Stimulated activated naive CD8-positive, alpha-beta T cell treated with anti-CD3 and anti-CD28 coated beads, Interleukin-15, amount 100 ng/mL, for 72 hours (primary cell): Measurements from ENCODE around the gene PIGT.

ENCODE experiments used
- ATAC-seq: fragments of 150-1000 bp; cut with Tn5 transposase; 2 replicates; pipeline ENCODE4 v1.10.0; 2021; ENCODE audit warnings: mild to moderate bottlenecking, moderate library complexity
- DNase-seq, 2 donors: peaks; one replicate each; pipeline ENCODE4 v3.0.0; 2021 to 2022
- H3K27ac Mint-ChIP-seq, 2 donors: one replicate each; pipeline ENCODE4 v1.8.0; 2022; ENCODE audit warnings: mild to moderate bottlenecking in 2 of 2, mixed read lengths in 2 of 2, moderate library complexity in 2 of 2
- H3K27me3 Mint-ChIP-seq: one replicate; pipeline ENCODE4 v1.8.0; 2022; ENCODE audit warnings: mixed read lengths
- H3K4me1 Mint-ChIP-seq: one replicate; pipeline ENCODE4 v1.8.0; 2022; ENCODE audit warnings: mild to moderate bottlenecking, mixed read lengths
- H3K4me3 Mint-ChIP-seq, 2 donors: one replicate each; pipeline ENCODE4 v1.8.0; 2022; ENCODE audit warnings: mild to moderate bottlenecking in 2 of 2, mixed read lengths in 2 of 2, moderate library complexity in 1 of 2
- H3K9me3 Mint-ChIP-seq, 2 donors: one replicate each; pipeline ENCODE4 v1.8.0; 2022; ENCODE audit warnings: mixed read lengths in 2 of 2

The PIGT gene

GRCh38 chr20:45433976-45434375 lies 18.0 kb downstream of the PIGT start:
- Mint-ChIP-seq H3K9me3 (no peaks in the 10 kb centered on the region), H3K4me3 (no peak overlapping the region), H3K27ac (no peak overlapping the region), H3K4me1 (peaks cover 28% of the 10 kb centered on the region), H3K27me3 (no peaks in the 10 kb centered on the region)
- no peak for DNase-seq
- ATAC-seq: no peak

GRCh38 chr20:45436732-45437485 lies 21.0 kb downstream of the PIGT start:
- peak; percentile 87 for DNase-seq

DNA sequence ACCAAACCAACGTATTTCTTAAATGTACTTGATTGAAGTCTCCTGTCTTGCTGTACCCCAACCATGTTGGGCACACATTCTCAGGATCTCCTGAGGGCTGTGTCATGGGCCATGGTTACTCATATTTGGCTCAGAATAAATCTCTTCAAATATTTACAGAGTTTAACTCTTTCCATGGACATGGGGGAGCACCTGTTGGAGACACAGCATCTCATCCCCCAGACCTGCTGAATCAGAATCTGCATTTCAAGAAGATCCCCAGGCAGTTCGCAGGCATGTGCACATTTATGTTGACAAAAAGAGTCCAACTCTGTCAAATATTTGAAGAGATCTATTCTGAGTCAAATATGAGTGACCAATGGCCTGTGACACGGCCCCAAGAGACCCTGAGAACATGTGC lies 24.5 kb downstream of the PIGT start:
- H3K4me3 Mint-ChIP-seq: no peak overlapping the region
- no peak for DNase-seq
- no peak overlapping the region for H3K27ac Mint-ChIP-seq
- H3K4me1 Mint-ChIP-seq: peaks cover 23% of the 10 kb centered on the region
- no peaks in the 10 kb centered on the region for H3K9me3 Mint-ChIP-seq
- peaks cover 13% of the 10 kb centered on the region for H3K27me3 Mint-ChIP-seq
- ATAC-seq: no peak

More at GRCh38 chr20:45436732-45437485, 21.0 kb downstream of the PIGT start:
- no peaks in the 10 kb centered on the region for H3K27me3 Mint-ChIP-seq
- H3K9me3 Mint-ChIP-seq: no peaks in the 10 kb centered on the region
- H3K4me1 Mint-ChIP-seq: peaks cover 27% of the 10 kb centered on the region
- H3K4me3 Mint-ChIP-seq: peak overlapping the region; percentile 85 to 92
- peak overlapping the region; percentile 81 to 93 for H3K27ac Mint-ChIP-seq
- ATAC-seq: peak; percentile 99

DNA sequence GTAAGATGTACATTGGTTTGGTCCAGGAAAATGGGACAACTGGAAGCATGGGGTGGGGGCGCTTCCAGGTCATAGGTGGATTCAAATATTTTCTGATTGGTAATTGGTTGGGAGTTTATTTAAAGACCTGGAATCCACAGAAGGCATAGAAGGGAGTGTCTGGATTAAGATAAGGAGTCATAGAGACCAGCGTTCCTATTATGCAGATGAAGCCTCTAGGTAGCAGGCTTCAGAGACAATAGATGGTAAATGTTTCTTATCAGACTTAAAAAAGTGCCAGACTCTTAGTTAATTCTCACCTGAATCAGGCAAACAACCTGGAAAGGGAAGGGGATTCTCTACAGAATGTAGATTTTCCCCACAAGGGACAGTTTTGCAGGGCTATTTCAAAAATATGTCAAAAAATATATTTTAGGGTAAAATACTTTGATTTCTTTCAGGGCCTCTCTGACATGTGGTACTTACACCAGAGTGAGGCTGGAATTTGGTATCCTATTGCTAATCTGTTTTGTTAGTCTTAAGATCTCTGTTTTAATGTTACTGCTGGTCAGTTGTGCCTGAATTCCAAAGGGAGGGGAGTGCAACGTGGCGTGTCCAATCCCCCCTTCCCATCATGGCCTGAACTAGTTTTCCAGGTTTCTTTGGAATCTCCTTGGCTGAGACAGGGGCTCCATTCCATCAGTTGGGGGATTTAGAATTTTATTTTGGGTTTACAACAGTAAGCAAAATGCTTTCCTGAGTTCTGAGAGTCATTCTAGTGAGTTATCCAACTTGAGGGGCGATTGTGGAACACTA lies 25.1 kb downstream of the PIGT start:
- no peak for ATAC-seq
- Mint-ChIP-seq H3K27ac (no peak overlapping the region), H3K9me3 (no peaks in the 10 kb centered on the region), H3K27me3 (peaks cover 16% of the 10 kb centered on the region), H3K4me3 (no peak overlapping the region), H3K4me1 (peaks cover 23% of the 10 kb centered on the region)
- DNase-seq: no peak

GRCh38 chr20:45441746-45442145 lies 25.8 kb downstream of the PIGT start:
- H3K27ac Mint-ChIP-seq: peak overlapping the region in 1 of 2 donors; percentile 17

GRCh38 chr20:45444050-45444449 lies 28.1 kb downstream of the PIGT start:
- Mint-ChIP-seq H3K4me1 (peaks cover 15% of the 10 kb centered on the region), H3K27ac (no peak overlapping the region), H3K4me3 (no peak overlapping the region), H3K27me3 (peaks cover 16% of the 10 kb centered on the region), H3K9me3 (no peaks in the 10 kb centered on the region)
- DNase-seq (peak; percentile 25 to 54), ATAC-seq (peak; percentile 91)

More at GRCh38 chr20:45441746-45442145, 25.8 kb downstream of the PIGT start:
- Mint-ChIP-seq H3K4me1 (peaks cover 20% of the 10 kb centered on the region), H3K9me3 (no peaks in the 10 kb centered on the region), H3K27me3 (peaks cover 16% of the 10 kb centered on the region), H3K4me3 (no peak overlapping the region)
- DNase-seq (no peak), ATAC-seq (no peak)

- peak in 1 of 2 donors; percentile 30 for DNase-seq
- Mint-ChIP-seq H3K27me3 (peaks cover 16% of the 10 kb centered on the region), H3K4me3 (no peak overlapping the region), H3K4me1 (peaks cover 15% of the 10 kb centered on the region), H3K27ac (no peak overlapping the region), H3K9me3 (no peaks in the 10 kb centered on the region)
- ATAC-seq: peak; percentile 71
Observed at GRCh38 chr20:45445805-45446562, 30.0 kb downstream of the PIGT start.

GRCh38 chr20:45448270-45448669 lies 32.3 kb downstream of the PIGT start:
- no peak for DNase-seq
- H3K27me3 Mint-ChIP-seq: peaks cover 16% of the 10 kb centered on the region
- no peak overlapping the region for H3K4me3 Mint-ChIP-seq
- no peaks in the 10 kb centered on the region for H3K9me3 Mint-ChIP-seq
- H3K4me1 Mint-ChIP-seq: peaks cover 20% of the 10 kb centered on the region
- H3K27ac Mint-ChIP-seq: no peak overlapping the region
- ATAC-seq: no peak

- Mint-ChIP-seq H3K27ac (no peak overlapping the region), H3K9me3 (no peaks in the 10 kb centered on the region), H3K4me1 (peaks cover 9% of the 10 kb centered on the region), H3K4me3 (no peak overlapping the region), H3K27me3 (peaks cover 11% of the 10 kb centered on the region)
- DNase-seq (no peak), ATAC-seq (no peak)
Observed at GRCh38 chr20:45449528-45449927, 33.6 kb downstream of the PIGT start.

DNA sequence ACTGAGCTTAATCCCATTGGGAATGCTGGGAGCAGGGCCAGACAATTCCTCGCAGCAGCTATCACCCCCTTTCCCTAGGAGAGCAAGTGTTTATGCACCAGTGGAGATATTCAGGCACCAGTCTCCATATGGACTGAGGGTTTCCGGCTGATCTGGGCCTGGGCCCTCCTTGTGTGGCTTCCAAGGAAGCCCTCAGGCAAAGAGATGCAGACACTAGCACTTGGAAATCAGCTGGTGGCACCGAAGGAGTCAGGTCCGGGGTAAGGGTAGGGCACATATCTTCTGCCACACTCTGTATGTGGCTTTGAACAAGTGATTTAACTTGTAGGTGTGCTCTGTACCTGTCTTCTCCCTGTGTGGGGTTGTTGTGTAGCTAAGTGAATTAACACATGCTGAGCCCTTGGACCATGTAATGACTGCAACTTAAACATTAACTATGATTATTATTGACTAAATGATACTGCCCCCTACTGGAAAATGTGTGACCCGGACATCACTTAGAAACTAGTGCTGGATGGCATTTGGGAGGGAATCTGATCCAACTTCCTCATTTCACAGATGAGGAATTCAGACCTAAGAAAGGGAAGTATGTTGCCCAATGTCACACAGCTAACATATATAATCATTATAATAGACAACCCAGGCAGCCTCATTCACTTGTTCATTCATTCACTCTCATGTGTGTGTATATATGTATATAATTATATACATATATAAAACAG lies 34.3 kb downstream of the PIGT start:
- DNase-seq (no peak), ATAC-seq (peak; percentile 62)
- Mint-ChIP-seq H3K27ac (no peak overlapping the region), H3K4me3 (no peak overlapping the region), H3K27me3 (peaks cover 4% of the 10 kb centered on the region), H3K4me1 (peaks cover 5% of the 10 kb centered on the region), H3K9me3 (no peaks in the 10 kb centered on the region)

DNA sequence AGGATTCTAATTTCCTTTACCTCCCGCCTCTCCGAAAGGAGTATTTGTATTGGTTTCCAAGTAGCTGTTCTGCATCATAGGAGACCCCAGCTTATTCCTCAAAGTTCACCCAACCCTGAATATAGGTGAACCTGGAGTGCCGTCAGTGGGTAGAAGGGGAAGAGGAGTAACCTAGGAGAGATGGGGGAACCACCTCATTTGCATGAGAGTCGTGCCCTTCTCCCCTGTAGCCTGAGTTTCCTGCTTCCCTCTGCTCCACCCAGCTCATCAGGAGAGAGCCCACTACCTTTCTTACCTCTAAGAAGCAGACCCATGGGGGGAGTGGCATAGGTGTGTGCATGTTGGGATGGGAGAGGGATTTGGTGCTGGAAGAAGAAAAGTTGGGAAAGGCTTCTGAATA lies 36.3 kb downstream of the PIGT start:
- no peak for ATAC-seq

DNA sequence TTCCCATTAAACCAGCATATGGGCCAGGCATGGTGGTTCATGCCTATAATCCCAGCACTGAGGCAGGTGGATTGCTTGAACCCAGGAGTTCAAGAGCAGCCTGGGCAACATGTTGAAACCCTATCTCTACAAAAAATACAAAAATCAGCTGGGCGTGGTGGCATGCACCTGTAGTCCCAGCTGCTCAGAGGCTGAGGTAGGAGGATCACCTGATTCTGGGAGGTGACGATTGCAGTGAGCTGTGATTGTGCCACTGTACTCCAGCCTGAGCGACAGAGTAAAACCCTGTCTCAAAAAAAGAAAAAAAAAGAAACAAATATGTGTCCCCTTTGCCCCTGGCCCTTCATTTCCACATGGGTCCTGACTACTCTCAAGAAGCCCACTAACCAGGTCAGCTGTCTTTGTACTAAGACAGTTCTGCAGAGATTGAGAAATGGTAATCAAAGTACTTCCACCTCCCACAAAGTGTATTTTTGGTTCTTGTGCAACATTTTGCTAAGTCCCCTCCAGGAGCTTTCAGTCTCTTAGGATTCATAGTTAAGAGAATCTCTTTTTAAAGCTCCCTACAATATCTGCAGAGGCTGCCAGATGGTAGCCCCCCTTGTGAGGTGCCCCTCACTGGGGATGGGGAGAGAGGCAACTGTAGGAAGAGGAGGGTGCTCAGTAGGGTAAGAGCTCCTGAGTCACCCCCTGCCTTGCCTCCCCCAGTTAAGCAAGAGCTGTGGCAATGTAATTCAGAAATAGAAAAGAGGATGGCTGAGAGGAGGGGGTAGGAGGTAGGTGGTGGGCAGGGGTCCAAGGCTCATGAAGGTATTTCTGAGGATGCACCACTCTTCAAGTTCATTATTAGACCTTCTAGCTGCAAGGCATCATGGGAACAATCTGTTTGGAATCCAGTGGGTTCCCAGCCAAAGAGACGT lies 37.1 kb downstream of the PIGT start:
- Mint-ChIP-seq H3K27ac (peak overlapping the region in 1 of 2 donors; percentile 37), H3K4me3 (no peak overlapping the region), H3K27me3 (no peaks in the 10 kb centered on the region), H3K4me1 (peaks cover 5% of the 10 kb centered on the region), H3K9me3 (no peaks in the 10 kb centered on the region)
- ATAC-seq: no peak
- no peak for DNase-seq

More for the DNA sequence above, 36.3 kb downstream of the PIGT start:
- H3K27ac Mint-ChIP-seq: no peak overlapping the region
- no peaks in the 10 kb centered on the region for H3K9me3 Mint-ChIP-seq
- DNase-seq: no peak
- no peaks in the 10 kb centered on the region for H3K27me3 Mint-ChIP-seq
- no peak overlapping the region for H3K4me3 Mint-ChIP-seq
- peaks cover 5% of the 10 kb centered on the region for H3K4me1 Mint-ChIP-seq

DNA sequence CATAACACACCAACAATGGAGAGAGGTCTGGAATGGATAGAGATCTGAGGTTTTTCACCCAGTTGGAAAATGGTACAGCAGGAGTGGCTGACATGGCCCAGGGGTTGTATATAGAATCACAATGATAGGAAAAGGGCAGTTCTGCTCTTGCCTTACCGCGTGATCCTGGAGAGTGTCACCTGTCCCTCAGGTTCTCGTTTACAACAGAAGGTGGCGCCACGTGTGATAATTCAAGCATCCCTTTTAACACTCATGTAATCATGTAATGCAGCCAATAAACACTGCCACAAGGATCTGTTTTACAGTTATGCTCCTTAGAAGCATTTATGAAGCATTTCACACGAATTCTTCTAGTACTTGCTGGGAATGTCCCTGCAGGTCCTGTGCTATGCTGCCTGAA lies 40.7 kb downstream of the PIGT start:
- Mint-ChIP-seq H3K27me3 (no peaks in the 10 kb centered on the region), H3K4me1 (peaks cover 12% of the 10 kb centered on the region), H3K9me3 (no peaks in the 10 kb centered on the region), H3K27ac (no peak overlapping the region), H3K4me3 (no peak overlapping the region)
- ATAC-seq (peak; percentile 74), DNase-seq (peak; percentile 37 to 40)

DNA sequence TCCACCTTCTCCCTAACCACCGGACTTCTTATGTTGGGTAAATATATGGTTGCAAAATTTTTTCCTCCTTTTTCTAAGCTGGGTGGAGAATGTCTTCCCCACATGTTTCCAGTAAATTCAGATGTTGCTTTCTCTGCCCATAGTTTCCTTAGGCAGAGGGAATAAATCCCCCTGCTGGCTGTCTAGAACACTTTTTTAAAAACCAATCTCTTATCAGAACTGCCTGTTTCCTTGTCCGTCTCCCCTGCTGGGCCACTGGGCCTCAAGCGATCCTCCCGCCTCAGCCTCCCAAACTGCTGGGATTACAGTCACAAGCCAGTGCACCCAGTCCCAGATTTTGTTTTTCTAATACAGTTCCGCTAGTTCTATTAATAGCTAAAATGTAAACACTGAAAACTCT lies 43.7 kb downstream of the PIGT start:
- ATAC-seq (no peak), DNase-seq (no peak)
- H3K27ac Mint-ChIP-seq: no peak overlapping the region

More for the DNA sequence above, 43.7 kb downstream of the PIGT start:
- peaks cover 7% of the 10 kb centered on the region for H3K4me1 Mint-ChIP-seq
- no peak overlapping the region for H3K4me3 Mint-ChIP-seq
- H3K9me3 Mint-ChIP-seq: no peaks in the 10 kb centered on the region
- no peaks in the 10 kb centered on the region for H3K27me3 Mint-ChIP-seq
